ENCODE data around the gene TOLLIP. TPM values are rescaled to one million over a fixed set of nuclear protein-coding genes. Genes with fewer than 3 reads are reported as not detected.

Gene TOLLIP
- total and polyA plus RNA-seq, 2 of the 8 experiments (the other 6 are each of a cell fraction or from before 2014, with no cell fraction given), result 23.7 to 34.7 TPM

GRCh38 chr11:1353383-1354124 is 44.1 kb upstream of the TOLLIP start:
- H4K8ac ChIP-seq (ENCODE audit: extremely low read depth, insufficient read depth, low read length), result no peak overlapping the region; the same call in 1 of the 2 replicates
- peaks cover 0 to 7% (median 4%) of the 10 kb centered on the region in 4 experiments; a peak in 4 of 7 replicates for H3K4me1 ChIP-seq (replicated peaks in 1 of 4; ENCODE audit: control insufficient read depth in 3 of 4, insufficient read depth in 4 of 4, low read length in 3 of 4)
- H3K79me2 ChIP-seq (ENCODE audit: control insufficient read depth in 1 of 2, insufficient read depth in 2 of 2, low read length in 2 of 2), result no peaks in the 10 kb centered on the region
- no peak overlapping the region for H2BK12ac ChIP-seq (ENCODE audit: low read depth, low read length)
- no peak for TF ChIP-seq TBP (IDR thresholded peaks at IDR 0.05; ENCODE audit: low read depth, low read length)
- TF ChIP-seq SP1 (IDR thresholded peaks at IDR 0.05; ENCODE audit: low read depth, low read length), result no peak
- no peak for TF ChIP-seq POLR2AphosphoS5 (IDR thresholded peaks at IDR 0.05; ENCODE audit: low read depth, low read length)
- no peak for TF ChIP-seq FOSL1 (IDR thresholded peaks at IDR 0.05; ENCODE audit: insufficient read depth, low read depth, low read length)
- TF ChIP-seq CEBPB (IDR thresholded peaks at IDR 0.05; ENCODE audit: low read depth, low read length), result no peak
- TF ChIP-seq GABPA (IDR thresholded peaks at IDR 0.05; ENCODE audit: borderline replicate concordance, insufficient read depth, low read length), result no peak
- no peak for TF ChIP-seq KDM4A (IDR thresholded peaks at IDR 0.05; ENCODE audit: low read depth, low read length, severe bottlenecking)
- no peak for TF ChIP-seq JUND (IDR thresholded peaks at IDR 0.05; ENCODE audit: low read length)
- TF ChIP-seq BRCA1 (IDR thresholded peaks at IDR 0.05; ENCODE audit: low read depth, low read length), result no peak
- TF ChIP-seq NRF1 (IDR thresholded peaks at IDR 0.05; ENCODE audit: low read depth, low read length), result no peak
- TF ChIP-seq RBBP5 (IDR thresholded peaks at IDR 0.05; ENCODE audit: borderline replicate concordance, low read depth, low read length), result no peak
- TF ChIP-seq SIX5 (IDR thresholded peaks at IDR 0.05; ENCODE audit: low read depth, low read length), result no peak
- no peak for TF ChIP-seq ZNF274 (IDR thresholded peaks at IDR 0.05; ENCODE audit: borderline replicate concordance, extremely low read depth, low read length)
- peaks cover 0 to 11% of the 10 kb centered on the region in 2 experiments; a peak in 1 of 4 replicates for H3K9me3 ChIP-seq (ENCODE audit: insufficient read depth in 2 of 2, low read depth in 1 of 2, low read length in 1 of 2)
- no peak overlapping the region for H3K4me2 ChIP-seq (ENCODE audit: insufficient read depth in 1 of 2, low read depth in 2 of 2, low read length in 2 of 2)
- H2AK5ac ChIP-seq (ENCODE audit: low read depth, low read length), result no peak overlapping the region
- H2BK15ac ChIP-seq (ENCODE audit: low read length), result no peak overlapping the region
- FAIRE-seq, result no peak
- H3K23ac ChIP-seq (ENCODE audit: insufficient read length), result no peak overlapping the region
- H2AFZ ChIP-seq (ENCODE audit: low read length), result no peak overlapping the region
- ChIA-PET CTCF (ENCODE audit: partially characterized antibody) (interaction anchor here (0.7 kb wide), 1 partner anchor 48 kb away, joined by 3 read pairs; no protein-coding TSS in a partner anchor), POLR2A (ENCODE audit: partially characterized antibody) (interaction anchor here (0.8 kb wide), 1 partner anchor 31 kb away, joined by 3 read pairs; no protein-coding TSS in a partner anchor)
- H3K79me1 ChIP-seq (ENCODE audit: low read depth, low read length), result no peaks in the 10 kb centered on the region
- H3K18ac ChIP-seq (ENCODE audit: extremely low read depth, low read length), result no peak overlapping the region
- no peaks in the 10 kb centered on the region for H3K27me3 ChIP-seq (replicated peaks in 1 of 4; ENCODE audit: control insufficient read depth in 3 of 4, extremely low read depth in 1 of 4, insufficient read depth in 3 of 4, low read length in 3 of 4)
- no peak overlapping the region for H3K4me3 ChIP-seq (ENCODE audit: extremely low read depth in 1 of 4, insufficient read depth in 2 of 4, low read depth in 3 of 4, low read length in 4 of 4)
- H4K91ac ChIP-seq (replicated peaks; ENCODE audit: insufficient read length, low read length), result no peak overlapping the region
- no peak overlapping the region for H3K4ac ChIP-seq (replicated peaks; ENCODE audit: insufficient read length, low read depth, low read length)
- no peak overlapping the region for H3K56ac ChIP-seq (replicated peaks; ENCODE audit: insufficient read length, low read depth, low read length)
- 88% methylated on average over 28 of the region's 32 CpGs; no CpG with 5 or more reads in 1 of the 2 experiments for WGBS, 2 experiments (ENCODE audit: extremely low coverage in 1 of 2, insufficient coverage in 1 of 2, insufficient read length in 1 of 2, insufficient replicate concordance in 2 of 2, low coverage in 1 of 2, low lambda C conversion rate in 2 of 2, missing lambda C conversion rate in 1 of 2)
- no peak overlapping the region for H3K27ac ChIP-seq (ENCODE audit: low read depth, low read length)
- no peak overlapping the region for H3K9ac ChIP-seq (replicated peaks in 1 of 4; ENCODE audit: extremely low read depth in 1 of 4, low read depth in 3 of 4, low read length in 3 of 4)
- no peak overlapping the region for H3K14ac ChIP-seq (ENCODE audit: insufficient read length)
- no peak overlapping the region for H2BK5ac ChIP-seq (ENCODE audit: low read depth, low read length)
- no peak overlapping the region for H2BK20ac ChIP-seq (ENCODE audit: low read length)
- no peaks in the 10 kb centered on the region; the same call in 1 of the 2 replicates for H3K23me2 ChIP-seq (ENCODE audit: low read depth, low read length)
- no peak overlapping the region for H4K5ac ChIP-seq (ENCODE audit: insufficient read length, low read depth, low read length)
- H3K36me3 ChIP-seq (ENCODE audit: control insufficient read depth in 2 of 4, insufficient read depth in 4 of 4, low read length in 3 of 4), result no peaks in the 10 kb centered on the region
- no peak for DNase-seq (ENCODE audit: low read depth in 1 of 2, low spot score in 2 of 2)
- H2BK120ac ChIP-seq (replicated peaks; ENCODE audit: low read depth, low read length), result no peak overlapping the region
- no peaks in the 10 kb centered on the region for H4K20me1 ChIP-seq (replicated peaks in 1 of 2; ENCODE audit: control insufficient read depth in 1 of 2, insufficient read depth in 2 of 2, low read length in 2 of 2)
